ENCODE data around the gene RPS6KA5. TPM values are rescaled to one million over a fixed set of nuclear protein-coding genes. Genes with fewer than 3 reads are reported as not detected.
"Not testable (repeated sequence)": the region's sequence is repeated elsewhere in the genome, so short reads cannot be mapped to it uniquely, and the experiment has no call there.

Gene RPS6KA5
- total RNA-seq, 1 donor from 2014 or later = 11.9 TPM

DNA sequence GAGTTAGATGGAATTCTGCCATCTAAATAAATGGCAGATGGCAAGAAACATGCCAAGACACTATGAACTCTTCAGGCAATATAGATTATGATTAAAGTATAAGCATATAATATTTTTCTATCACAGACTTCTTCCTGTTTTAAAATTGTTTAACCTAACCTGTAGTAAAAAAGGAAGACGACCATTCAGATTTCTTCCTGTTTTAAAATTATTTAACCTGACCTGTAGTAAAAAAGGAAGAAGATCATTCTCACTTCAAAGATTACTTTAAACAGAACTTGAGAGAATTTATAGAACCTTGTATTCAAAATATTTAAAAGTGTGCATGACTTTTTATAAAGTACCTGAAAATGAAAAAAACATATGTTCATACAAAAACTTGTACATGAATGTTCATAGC lies 63.5 kb downstream of the RPS6KA5 start:
- intact Hi-C loops (cut with micrococcal nuclease) = no loop called here
- ATAC-seq (no peak), DNase-seq (no peak)

GRCh38 chr14:90995785-90996184 lies 64.7 kb downstream of the RPS6KA5 start:
- DNase-seq = no peak
- no peak for ATAC-seq
- intact Hi-C loops (cut with micrococcal nuclease) = no loop called here

- intact Hi-C loops (cut with micrococcal nuclease) = no loop called here
- no peak for ATAC-seq
- no peak for DNase-seq
These were observed 66.6 kb downstream of the RPS6KA5 start for GRCh38 chr14:90993792-90994191.

GRCh38 chr14:90991690-90992443 lies 68.6 kb downstream of the RPS6KA5 start:
- ATAC-seq = no peak
- no peak for DNase-seq
- intact Hi-C loops (cut with micrococcal nuclease) = no loop called here

GRCh38 chr14:90990141-90990540 lies 70.3 kb downstream of the RPS6KA5 start:
- no peak for DNase-seq
- ATAC-seq = no peak
- intact Hi-C loops (cut with micrococcal nuclease) = no loop called here

- intact Hi-C loops (cut with micrococcal nuclease) = no loop called here
- no peak for ATAC-seq
- no peak for DNase-seq
These were observed 73.3 kb downstream of the RPS6KA5 start for GRCh38 chr14:90987140-90987539.

- intact Hi-C loops (cut with micrococcal nuclease) = no loop called here
- DNase-seq (no peak), ATAC-seq (no peak)
These were observed 73.9 kb downstream of the RPS6KA5 start for GRCh38 chr14:90986510-90986909.

GRCh38 chr14:90985601-90986242 lies 74.7 kb downstream of the RPS6KA5 start:
- DNase-seq = no peak
- ATAC-seq = no peak
- intact Hi-C loops (cut with micrococcal nuclease) = no loop called here

- no peak for ATAC-seq
- intact Hi-C loops (cut with micrococcal nuclease) = no loop called here
- no peak for DNase-seq
These were observed 76.9 kb downstream of the RPS6KA5 start for GRCh38 chr14:90983560-90983959.

GRCh38 chr14:90981636-90982035 lies 78.8 kb downstream of the RPS6KA5 start:
- no peak for ATAC-seq

GRCh38 chr14:90980636-90981035 lies 79.8 kb downstream of the RPS6KA5 start:
- ATAC-seq; DNase-seq; intact Hi-C loops (cut with micrococcal nuclease): not testable (repeated sequence)

More at GRCh38 chr14:90981636-90982035, 78.8 kb downstream of the RPS6KA5 start:
- DNase-seq = no peak
- intact Hi-C loops (cut with micrococcal nuclease) = no loop called here

DNA sequence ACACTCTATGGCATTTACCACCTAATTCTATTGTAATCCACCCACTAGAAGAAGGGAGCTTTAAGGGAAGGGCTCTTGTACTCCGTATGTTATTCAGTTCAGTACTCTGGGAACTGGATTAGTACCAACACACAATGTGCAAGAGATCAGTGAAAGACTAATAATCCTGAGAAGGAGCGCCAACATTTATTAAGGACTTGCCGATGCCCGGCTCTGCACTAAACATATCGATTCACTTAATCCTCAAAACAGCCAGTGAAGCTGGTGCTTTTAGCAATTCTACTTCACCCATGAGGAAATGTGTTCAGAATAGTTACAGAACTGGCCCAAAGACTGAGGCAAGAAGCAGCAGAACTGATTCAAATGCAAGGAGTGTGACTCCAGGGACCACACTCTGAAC lies 80.9 kb downstream of the RPS6KA5 start:
- intact Hi-C loops (cut with micrococcal nuclease) = no loop called here
- ATAC-seq = no peak
- no peak for DNase-seq

DNA sequence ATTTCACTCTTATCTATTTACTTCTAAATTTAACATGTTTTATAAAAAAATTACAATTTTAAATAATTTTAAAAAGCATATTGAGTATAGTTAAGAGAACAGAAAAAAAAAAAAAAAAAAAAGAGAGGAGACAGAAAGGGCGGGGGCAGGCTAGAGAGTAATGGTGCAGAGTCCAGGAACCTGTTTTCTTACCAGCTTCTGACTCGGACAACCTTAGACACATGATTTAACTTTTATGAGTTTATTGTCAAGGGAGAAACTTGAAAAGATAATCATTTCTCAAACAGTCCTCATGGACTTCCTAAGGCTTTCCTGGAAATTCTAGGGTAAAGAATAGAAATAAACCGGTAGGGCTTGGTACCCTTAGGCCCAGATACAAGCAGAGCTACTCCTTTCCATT lies 84.3 kb downstream of the RPS6KA5 start:
- DNase-seq (no peak), ATAC-seq (no peak)
- intact Hi-C loops (cut with micrococcal nuclease) = no loop called here

- ATAC-seq (no peak), DNase-seq (no peak)
- intact Hi-C loops (cut with micrococcal nuclease) = no loop called here
These were observed 88.8 kb downstream of the RPS6KA5 start for GRCh38 chr14:90971687-90972086.

DNA sequence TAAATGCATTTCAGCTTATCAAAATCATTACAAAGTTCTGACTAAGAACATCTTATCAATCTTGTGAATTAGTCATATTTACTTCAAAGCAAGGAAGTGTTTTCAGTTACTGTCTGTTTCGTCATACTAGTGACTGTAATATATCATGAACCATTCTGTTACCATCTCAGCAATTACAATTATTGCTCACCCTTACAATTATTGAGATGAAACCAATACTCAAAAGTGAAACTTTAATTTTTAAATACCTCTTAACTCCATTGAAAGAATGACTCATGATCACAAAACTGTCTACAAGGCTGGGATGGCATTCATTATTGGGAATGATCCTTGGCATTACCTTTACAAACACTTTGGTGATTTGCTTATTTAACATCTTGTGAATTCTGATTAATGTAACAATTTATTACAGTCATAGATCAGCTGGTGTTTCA lies 90.3 kb downstream of the RPS6KA5 start:
- ATAC-seq (no peak), DNase-seq (no peak)
- intact Hi-C loops (cut with micrococcal nuclease) = no loop called here

DNA sequence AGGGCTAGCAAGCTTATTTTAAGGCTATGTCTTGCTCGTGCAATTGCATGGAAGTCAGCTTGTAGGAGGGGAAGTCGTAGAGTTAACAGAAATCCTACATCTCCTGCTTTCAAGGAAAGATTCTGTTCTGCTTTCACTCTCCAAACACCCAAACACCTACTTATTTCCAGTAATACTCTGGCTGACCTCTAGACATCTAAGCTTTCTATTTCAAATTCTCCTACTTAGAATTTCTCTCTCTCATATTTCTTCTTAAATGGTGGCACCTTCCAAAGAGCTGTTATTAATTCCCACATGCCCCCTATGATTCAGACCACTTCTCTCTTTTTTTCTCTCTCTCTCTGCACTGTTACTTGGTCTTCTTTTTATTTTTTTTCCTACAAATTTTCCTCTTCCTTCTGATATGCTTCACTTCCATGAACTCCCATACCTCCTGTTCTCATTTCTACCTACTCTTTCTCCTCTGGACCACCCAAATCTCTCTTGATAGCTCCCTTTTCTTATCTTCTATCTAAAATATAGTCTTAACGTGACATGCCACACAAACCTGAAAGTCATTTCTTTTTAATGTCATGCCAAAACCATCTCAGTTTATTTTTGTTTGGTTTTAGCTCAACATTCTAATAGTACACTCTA lies 90.8 kb downstream of the RPS6KA5 start:
- no peak for ATAC-seq
- intact Hi-C loops (cut with micrococcal nuclease) = no loop called here
- no peak for DNase-seq

GRCh38 chr14:90968025-90968424 lies 92.4 kb downstream of the RPS6KA5 start:
- DNase-seq (no peak), ATAC-seq (no peak)
- intact Hi-C loops (cut with micrococcal nuclease) = no loop called here

DNA sequence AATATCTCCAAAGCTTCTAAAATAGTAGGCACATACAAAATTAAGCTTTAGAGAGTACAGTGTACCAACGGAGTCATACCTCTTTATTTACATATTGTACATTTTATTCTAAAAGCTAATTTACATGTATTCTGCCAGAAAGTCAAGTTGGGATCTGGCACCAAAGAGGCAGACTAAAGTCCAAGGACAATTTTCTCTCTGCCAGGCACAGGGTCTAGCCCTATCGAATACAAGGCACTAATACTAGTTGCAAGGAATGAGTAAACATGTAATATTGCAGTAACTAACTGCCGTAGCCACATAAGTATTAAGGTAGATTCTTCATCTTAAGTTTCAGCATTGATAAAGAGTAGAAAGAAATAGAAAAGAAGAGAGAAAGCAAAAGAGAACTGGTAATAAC lies 93.9 kb downstream of the RPS6KA5 start:
- no peak for ATAC-seq

DNA sequence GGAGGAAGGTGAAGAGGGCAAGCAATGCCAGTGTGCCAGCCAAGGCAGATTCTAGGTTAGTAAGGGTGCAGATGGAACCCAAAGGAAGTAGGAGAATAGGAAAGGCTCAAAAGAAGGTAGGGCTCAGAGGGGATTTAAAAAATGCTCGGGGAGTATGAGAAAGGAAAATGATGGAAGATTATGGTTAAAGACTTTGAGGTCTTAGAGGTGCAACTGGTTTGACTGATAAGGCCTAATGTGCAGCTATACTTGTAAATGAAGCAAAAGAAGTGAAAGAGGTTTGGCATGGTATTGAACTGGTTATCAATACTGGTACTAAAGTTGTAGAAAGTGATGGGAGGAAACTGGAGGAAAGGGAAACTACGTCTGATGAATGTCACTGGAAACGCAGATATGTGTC lies 94.7 kb downstream of the RPS6KA5 start:
- intact Hi-C loops (cut with micrococcal nuclease) = no loop called here
- no peak for DNase-seq
- no peak for ATAC-seq

More for the DNA sequence above, 93.9 kb downstream of the RPS6KA5 start:
- intact Hi-C loops (cut with micrococcal nuclease) = no loop called here
- no peak for DNase-seq

DNA sequence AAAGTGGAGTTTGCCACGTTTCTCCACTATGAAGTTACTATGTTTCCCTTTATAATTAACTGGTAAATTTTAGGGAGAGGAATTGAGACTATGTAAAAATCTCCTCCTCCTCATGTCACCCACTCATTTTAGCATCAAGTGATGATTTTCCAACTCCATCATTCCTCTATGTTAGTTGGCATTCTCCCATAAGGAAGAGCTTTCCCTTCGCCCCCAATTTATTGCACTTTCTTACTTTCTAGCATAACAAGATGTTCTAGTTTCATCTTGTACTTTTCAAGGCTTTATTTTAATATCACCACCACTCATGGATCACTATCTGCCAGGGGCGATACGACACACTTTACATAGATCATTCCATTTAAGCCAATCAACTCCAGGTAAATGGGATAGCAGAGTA lies 97.1 kb downstream of the RPS6KA5 start:
- DNase-seq (no peak), ATAC-seq (no peak)
- intact Hi-C loops (cut with micrococcal nuclease) = no loop called here

All from left ventricle myocardium superior (tissue), 1 donor.